Keratinocyte (primary cell): Measurements from ENCODE around the gene C11orf24. TPM values are rescaled to one million over a fixed set of nuclear protein-coding genes. Genes with fewer than 3 reads are reported as not detected.
"Not testable (repeated sequence)": the region's sequence is repeated elsewhere in the genome, so short reads cannot be mapped to it uniquely, and the experiment has no call there.

Source experiments
- DNase-seq: peaks from one replicate; pipeline ENCODE4 v3.0.0-alpha.2; 2011; ENCODE audit warnings: low read depth, missing footprints, low spot score
- FAIRE-seq: peaks from 2 replicates; lab custom pipeline; 2011; peaks lifted over from hg19 to GRCh38; lab: Jason Lieb, UNC
- H2AFZ ChIP-seq: 2 replicates; pipeline ENCODE4 v1.6.0; 2012; ENCODE audit warnings: low read length, control low read depth, inconsistent platforms; ENCODE audit not compliant: control insufficient read depth
- H3K27ac ChIP-seq: 2 replicates; pipeline ENCODE4 v1.5.1; 2011; ENCODE audit warnings: low read length; ENCODE audit not compliant: control insufficient read depth, insufficient read depth
- H3K27me3 ChIP-seq: 3 replicates; pipeline ENCODE4 v1.6.0; 2011; ENCODE audit warnings: low read length; ENCODE audit not compliant: control insufficient read depth, insufficient read depth; ENCODE audit errors: extremely low read depth
- H3K36me3 ChIP-seq, 2 experiments: 2 replicates in 1 of 2; 3 replicates in 1 of 2; pipeline ENCODE4 v1.5.1; 2011; ENCODE audit warnings: low read length in 2 of 2, mild to moderate bottlenecking in 1 of 2; ENCODE audit not compliant: control insufficient read depth in 2 of 2, insufficient read depth in 2 of 2; ENCODE audit errors: extremely low read depth in 1 of 2
- H3K4me1 ChIP-seq: 3 replicates; pipeline ENCODE4 v1.5.1; 2011; ENCODE audit warnings: low read length; ENCODE audit not compliant: control insufficient read depth, insufficient read depth; ENCODE audit errors: extremely low read depth
- H3K4me2 ChIP-seq: 3 replicates; pipeline ENCODE4 v1.6.0; 2011; ENCODE audit warnings: low read depth, low read length; ENCODE audit not compliant: control insufficient read depth, insufficient read depth; ENCODE audit errors: extremely low read depth
- H3K4me3 ChIP-seq, 3 experiments: fragments of 200-600 bp in 1 of 3; sonication (generic) in 1 of 3; 2 replicates in 2 of 3; 3 replicates in 1 of 3; pipeline ENCODE4 v1.5.1; 2011 to 2016; ENCODE audit warnings: low read length in 3 of 3, mild to moderate bottlenecking in 3 of 3, control low read depth in 2 of 3, inconsistent platforms in 1 of 3, low read depth in 1 of 3, mixed read lengths in 1 of 3, mixed run types in 1 of 3, moderate library complexity in 1 of 3; ENCODE audit not compliant: control insufficient read depth in 2 of 3, insufficient read depth in 2 of 3; ENCODE audit errors: extremely low read depth in 1 of 3
- H3K79me2 ChIP-seq: 2 replicates; pipeline ENCODE4 v1.6.0; 2012; ENCODE audit warnings: low read length; ENCODE audit not compliant: control insufficient read depth, insufficient read depth
- H3K9ac ChIP-seq: 3 replicates; pipeline ENCODE4 v1.6.0; 2011; ENCODE audit warnings: low read length; ENCODE audit not compliant: control insufficient read depth, insufficient read depth; ENCODE audit errors: extremely low read depth
- H3K9me1 ChIP-seq: 3 replicates; pipeline ENCODE4 v1.6.0; 2011; ENCODE audit warnings: low read length; ENCODE audit not compliant: control insufficient read depth, insufficient read depth; ENCODE audit errors: extremely low read depth
- H3K9me3 ChIP-seq: 2 replicates; pipeline ENCODE4 v1.5.1; 2012; ENCODE audit warnings: low read depth, low read length; ENCODE audit not compliant: control insufficient read depth
- H4K20me1 ChIP-seq: 3 replicates; pipeline ENCODE4 v1.6.0; 2011; ENCODE audit warnings: low read length; ENCODE audit not compliant: control insufficient read depth, insufficient read depth; ENCODE audit errors: extremely low read depth
- EZH2 ChIP-seq: IDR thresholded peaks from one replicate; pipeline ENCODE4 v1.6.1; 2012; ENCODE audit warnings: inconsistent platforms, mild to moderate bottlenecking, low read length, moderate library complexity
- dilution Hi-C: fragments of 300-500 bp; cut with MboI; formaldehyde crosslinking; loops from one replicate; pipeline ENCODE4 v1.7.0; 2020; ENCODE audit warnings: low sequenced_read_pairs; ENCODE audit not compliant: extremely low pct_ligation_motif_present
- polyA plus RNA-seq, 5 experiments: library from polyadenylated mRNA; depleted of rRNA in 3 of 5; stranded (reverse) in 3 of 5; stranded (forward) in 1 of 5; unstranded in 1 of 5; fragments of >200 nt; gene quantifications; 1 replicate in 1 of 5; 2 replicates in 3 of 5; 3 replicates in 1 of 5; pipeline versions ENCODE4 v1.2.1 to v1.2.3, GENCODE V29; 2011 to 2012; ENCODE audit warnings: missing spikeins in 2 of 5, low read depth in 1 of 5, low replicate concordance in 1 of 5
- TF ChIP-seq, protein P1 (sequence below), 3 experiments: IDR thresholded peaks in 1 of 3; conservative IDR thresholded peaks in 1 of 3; optimal IDR thresholded peaks in 1 of 3; 2 replicates in 2 of 3; 3 replicates in 1 of 3; pipeline versions ENCODE3 to v1.5.1; 2011; ENCODE audit warnings: low read length in 3 of 3, mild to moderate bottlenecking in 3 of 3, moderate library complexity in 2 of 3, control low read depth in 1 of 3, inconsistent platforms in 1 of 3; ENCODE audit not compliant: insufficient read depth in 2 of 3; ENCODE audit errors: extremely low read depth in 1 of 3

The C11orf24 gene
- polyA plus RNA-seq, 1 donor (not counting 4 experiments of a cell fraction or from before 2014, with no cell fraction given) = 28.4 TPM

GRCh38 chr11:68251765-68252164 lies 20.0 kb downstream of the C11orf24 start:
- DNase-seq (no peak), FAIRE-seq (no peak)
- Histone ChIP-seq H3K36me3 (no peaks in the 10 kb centered on the region), H3K4me2 (no peak overlapping the region), H2AFZ (no peak overlapping the region), H3K79me2 (no peaks in the 10 kb centered on the region), H4K20me1 (no peaks in the 10 kb centered on the region), H3K4me3 (no peak overlapping the region), H3K9me1 (no peaks in the 10 kb centered on the region), H3K27me3 (no peaks in the 10 kb centered on the region), H3K9me3 (no peaks in the 10 kb centered on the region), H3K27ac (no peak overlapping the region), H3K9ac (no peak overlapping the region), H3K4me1 (no peaks in the 10 kb centered on the region)
- TF ChIP-seq EZH2 = no peak
- TF ChIP-seq, protein P1, sequence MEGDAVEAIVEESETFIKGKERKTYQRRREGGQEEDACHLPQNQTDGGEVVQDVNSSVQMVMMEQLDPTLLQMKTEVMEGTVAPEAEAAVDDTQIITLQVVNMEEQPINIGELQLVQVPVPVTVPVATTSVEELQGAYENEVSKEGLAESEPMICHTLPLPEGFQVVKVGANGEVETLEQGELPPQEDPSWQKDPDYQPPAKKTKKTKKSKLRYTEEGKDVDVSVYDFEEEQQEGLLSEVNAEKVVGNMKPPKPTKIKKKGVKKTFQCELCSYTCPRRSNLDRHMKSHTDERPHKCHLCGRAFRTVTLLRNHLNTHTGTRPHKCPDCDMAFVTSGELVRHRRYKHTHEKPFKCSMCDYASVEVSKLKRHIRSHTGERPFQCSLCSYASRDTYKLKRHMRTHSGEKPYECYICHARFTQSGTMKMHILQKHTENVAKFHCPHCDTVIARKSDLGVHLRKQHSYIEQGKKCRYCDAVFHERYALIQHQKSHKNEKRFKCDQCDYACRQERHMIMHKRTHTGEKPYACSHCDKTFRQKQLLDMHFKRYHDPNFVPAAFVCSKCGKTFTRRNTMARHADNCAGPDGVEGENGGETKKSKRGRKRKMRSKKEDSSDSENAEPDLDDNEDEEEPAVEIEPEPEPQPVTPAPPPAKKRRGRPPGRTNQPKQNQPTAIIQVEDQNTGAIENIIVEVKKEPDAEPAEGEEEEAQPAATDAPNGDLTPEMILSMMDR (optimal IDR thresholded peaks at IDR 0.05 in 1 of 3, IDR thresholded peaks at IDR 0.05 in 1 of 3, conservative IDR thresholded peaks at IDR 0.05 in 1 of 3; ENCODE audit: extremely low read depth in 1 of 3, insufficient read depth in 2 of 3, low read length in 3 of 3) = no peak
- dilution Hi-C loops = no loop called here

GRCh38 chr11:68244912-68245311 lies 26.9 kb downstream of the C11orf24 start:
- H4K20me1 ChIP-seq, H3K4me3 ChIP-seq, dilution Hi-C loops: not testable (repeated sequence)

GRCh38 chr11:68243847-68244246 lies 27.9 kb downstream of the C11orf24 start:
- DNase-seq, FAIRE-seq: not testable (repeated sequence)

More at GRCh38 chr11:68244912-68245311, 26.9 kb downstream of the C11orf24 start:
- H3K27me3 ChIP-seq, H3K4me2 ChIP-seq, H3K9me3 ChIP-seq, H3K9ac ChIP-seq, H3K27ac ChIP-seq, H3K4me1 ChIP-seq, DNase-seq, H3K9me1 ChIP-seq, H3K36me3 ChIP-seq, H3K79me2 ChIP-seq, FAIRE-seq, H2AFZ ChIP-seq: not testable (repeated sequence)

More at GRCh38 chr11:68243847-68244246, 27.9 kb downstream of the C11orf24 start:
- H3K4me3 ChIP-seq, H3K27ac ChIP-seq, H3K36me3 ChIP-seq, H3K9me3 ChIP-seq, H4K20me1 ChIP-seq, dilution Hi-C loops, H3K4me1 ChIP-seq, H3K9ac ChIP-seq, H3K9me1 ChIP-seq, H2AFZ ChIP-seq, H3K4me2 ChIP-seq, H3K27me3 ChIP-seq, H3K79me2 ChIP-seq: not testable (repeated sequence)
